ENCODE data around the gene MYO18B.

GRCh38 chr22:25833676-25834075 is 91.7 kb downstream of the MYO18B start:
- TF ChIP-seq, protein P1, sequence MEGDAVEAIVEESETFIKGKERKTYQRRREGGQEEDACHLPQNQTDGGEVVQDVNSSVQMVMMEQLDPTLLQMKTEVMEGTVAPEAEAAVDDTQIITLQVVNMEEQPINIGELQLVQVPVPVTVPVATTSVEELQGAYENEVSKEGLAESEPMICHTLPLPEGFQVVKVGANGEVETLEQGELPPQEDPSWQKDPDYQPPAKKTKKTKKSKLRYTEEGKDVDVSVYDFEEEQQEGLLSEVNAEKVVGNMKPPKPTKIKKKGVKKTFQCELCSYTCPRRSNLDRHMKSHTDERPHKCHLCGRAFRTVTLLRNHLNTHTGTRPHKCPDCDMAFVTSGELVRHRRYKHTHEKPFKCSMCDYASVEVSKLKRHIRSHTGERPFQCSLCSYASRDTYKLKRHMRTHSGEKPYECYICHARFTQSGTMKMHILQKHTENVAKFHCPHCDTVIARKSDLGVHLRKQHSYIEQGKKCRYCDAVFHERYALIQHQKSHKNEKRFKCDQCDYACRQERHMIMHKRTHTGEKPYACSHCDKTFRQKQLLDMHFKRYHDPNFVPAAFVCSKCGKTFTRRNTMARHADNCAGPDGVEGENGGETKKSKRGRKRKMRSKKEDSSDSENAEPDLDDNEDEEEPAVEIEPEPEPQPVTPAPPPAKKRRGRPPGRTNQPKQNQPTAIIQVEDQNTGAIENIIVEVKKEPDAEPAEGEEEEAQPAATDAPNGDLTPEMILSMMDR (conservative IDR thresholded peaks at IDR 0.05; ENCODE audit: low read depth, low read length): no peak
- TF ChIP-seq POLR2A (IDR thresholded peaks at IDR 0.05; ENCODE audit: low read depth, low read length) (no peak), RFX5 (IDR thresholded peaks at IDR 0.05; ENCODE audit: low read depth, low read length) (no peak), USF2 (IDR thresholded peaks at IDR 0.05; ENCODE audit: low read depth, low read length) (no peak), RAD21 (IDR thresholded peaks at IDR 0.05; ENCODE audit: low read length) (no peak), MXI1 (IDR thresholded peaks at IDR 0.05; ENCODE audit: borderline replicate concordance, low read depth, low read length) (no peak), MAZ (IDR thresholded peaks at IDR 0.05; ENCODE audit: borderline replicate concordance, low read depth, low read length) (no peak), NFE2L2 (IDR thresholded peaks at IDR 0.05; ENCODE audit: low read depth, low read length) (no peak), ELK1 (IDR thresholded peaks at IDR 0.05; ENCODE audit: borderline replicate concordance, low read depth, low read length) (no peak), MAFK (IDR thresholded peaks at IDR 0.05; ENCODE audit: low read depth, low read length) (no peak), CEBPB (IDR thresholded peaks at IDR 0.05; ENCODE audit: low read depth, low read length) (no peak), CHD1 (IDR thresholded peaks at IDR 0.05; ENCODE audit: low read depth, low read length) (no peak), SMC3 (IDR thresholded peaks at IDR 0.05; ENCODE audit: low read depth, low read length) (no peak)
